ENCODE measurements around the gene TUSC2.
"Not testable (repeated sequence)": the region's sequence is repeated elsewhere in the genome, so short reads cannot be mapped to it uniquely, and the experiment has no call there.

Gene TUSC2

DNA sequence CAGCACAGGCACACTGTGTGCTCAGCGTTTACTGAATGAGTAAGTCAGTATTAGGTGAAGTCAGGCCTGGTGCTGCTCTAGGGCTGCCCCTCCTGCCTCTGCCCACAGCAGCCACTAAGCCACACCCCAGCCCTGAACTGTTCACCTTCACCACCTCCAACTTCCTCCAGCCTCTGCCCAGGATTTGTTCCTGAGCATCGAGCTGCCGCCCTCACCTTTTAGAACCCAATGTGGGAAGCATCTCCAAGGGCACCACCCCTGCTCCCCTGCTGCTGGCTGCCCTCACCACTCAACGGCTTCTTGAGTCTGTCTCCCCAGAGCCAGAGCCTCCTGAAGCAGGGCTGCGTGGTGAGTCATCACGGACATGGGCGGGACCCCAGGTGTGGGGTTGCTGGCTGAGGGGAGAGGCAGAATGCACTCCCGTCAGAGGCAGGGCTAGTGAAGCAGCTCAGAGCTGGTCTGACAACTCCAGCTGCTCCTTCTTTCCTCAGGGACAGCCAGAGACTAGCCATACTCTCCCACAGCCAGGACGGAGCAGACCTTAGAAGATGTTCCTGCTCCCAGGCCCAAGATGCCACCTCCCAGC, 11.3 kb downstream of the TUSC2 start:
- no peak for DNase-seq

DNA sequence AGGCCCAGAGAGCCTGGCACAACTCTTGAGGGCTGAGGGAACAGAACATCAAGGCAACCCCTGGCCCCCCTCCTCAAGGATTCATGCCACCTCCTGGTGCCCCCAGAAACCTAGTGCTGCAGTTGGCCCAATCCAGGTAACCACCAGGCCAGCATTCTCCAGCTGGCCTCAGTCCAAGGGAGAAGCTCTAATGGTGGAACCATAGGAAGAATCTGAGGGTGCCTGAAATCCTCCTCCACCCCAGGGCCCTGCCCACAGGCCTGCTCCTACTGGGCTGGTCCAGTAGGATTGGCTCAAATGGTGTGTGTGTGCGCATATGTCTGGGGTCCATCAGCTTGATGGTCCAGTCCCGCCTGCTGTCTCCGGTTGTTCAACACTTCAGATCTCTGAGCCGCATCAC, 13.2 kb downstream of the TUSC2 start:
- no peak for DNase-seq

DNA sequence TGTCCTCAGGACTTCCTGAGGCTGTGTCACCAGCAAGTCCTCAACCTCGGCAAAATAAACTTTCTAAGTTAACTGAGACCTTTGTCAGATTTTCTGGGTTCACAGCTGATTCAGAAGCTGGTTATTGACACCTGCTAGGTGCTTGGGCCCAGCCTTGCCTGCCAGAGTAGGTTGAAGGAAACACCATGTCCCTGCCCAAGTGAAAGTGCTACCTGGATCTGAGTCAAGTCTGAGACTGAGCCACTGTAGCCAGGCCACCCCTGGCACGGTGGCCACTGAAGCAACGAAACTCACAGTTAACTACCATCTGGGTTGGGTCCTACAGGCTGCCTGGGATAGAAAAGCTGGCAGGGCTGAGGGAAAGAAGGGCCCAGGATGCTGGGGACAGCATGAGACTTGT, 13.7 kb downstream of the TUSC2 start:
- DNase-seq = no peak

DNA sequence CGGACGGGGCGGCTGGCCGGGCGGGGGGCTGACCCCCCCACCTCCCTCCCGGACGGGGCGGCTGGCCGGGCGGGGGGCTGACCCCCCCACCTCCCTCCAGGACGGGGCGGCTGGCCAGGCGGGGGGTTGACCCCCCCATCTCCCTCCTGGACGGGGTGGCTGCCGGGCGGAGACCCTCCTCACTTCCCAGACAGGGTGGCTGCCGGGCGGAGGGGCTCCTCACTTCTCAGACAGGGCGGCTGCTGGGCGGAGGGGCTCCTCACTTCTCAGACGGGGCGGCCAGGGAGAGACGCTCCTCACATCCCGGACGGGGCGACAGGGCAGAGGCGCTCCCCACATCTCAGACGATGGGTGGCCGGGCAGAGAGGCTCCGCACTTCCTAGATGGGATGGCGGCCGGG, 16.0 kb downstream of the TUSC2 start:
- not testable (repeated sequence) for DNase-seq

GRCh38 chr3:50304601-50305000, 23.4 kb downstream of the TUSC2 start:
- peak; percentile 5 for DNase-seq

DNA sequence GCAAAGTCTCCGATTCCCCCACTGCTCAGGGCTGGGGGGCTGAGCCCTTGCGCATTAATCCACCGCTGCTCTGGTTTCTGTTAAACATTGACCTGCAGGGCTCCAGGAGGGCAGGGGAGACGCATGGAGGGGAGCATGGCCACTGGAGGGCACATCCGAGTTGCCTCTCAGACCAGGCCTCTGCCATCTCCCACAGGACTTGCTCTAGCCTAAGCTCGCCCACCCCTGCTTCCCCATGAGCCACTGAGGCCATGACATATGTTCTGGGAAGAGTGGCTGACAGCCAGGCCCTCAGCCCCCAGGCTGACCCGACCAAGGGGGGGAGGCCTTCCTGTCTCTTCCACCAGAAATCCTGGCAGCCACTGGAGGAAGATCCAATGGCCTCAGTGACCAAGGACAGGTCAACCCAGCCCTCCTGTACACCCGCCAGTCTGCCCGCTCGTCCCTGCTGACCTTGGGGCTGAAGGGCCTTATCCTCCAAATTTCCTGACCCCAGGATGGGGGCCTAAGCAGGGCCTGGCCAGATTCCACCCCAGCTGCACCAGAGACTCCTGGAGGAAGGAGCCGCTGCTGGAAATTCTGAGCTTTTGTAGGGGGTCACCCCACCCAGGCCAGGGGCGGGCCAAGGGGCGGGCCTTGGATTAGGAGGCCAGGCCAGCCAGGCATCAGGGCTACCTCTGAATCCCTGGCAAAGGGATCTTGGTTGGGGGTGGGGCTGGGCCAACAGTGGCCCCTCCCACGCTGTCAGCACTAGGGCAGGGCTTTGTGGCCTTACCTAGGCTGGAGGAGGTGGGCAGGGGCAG, 24.8 kb downstream of the TUSC2 start, which contains the start of gene HYAL1:
TSS of gene HYAL1 (minus strand) at position 562 of the 803 bp plus-strand sequence. CDS start 618 bp downstream, outside the sequence.
- no peak for DNase-seq

DNA sequence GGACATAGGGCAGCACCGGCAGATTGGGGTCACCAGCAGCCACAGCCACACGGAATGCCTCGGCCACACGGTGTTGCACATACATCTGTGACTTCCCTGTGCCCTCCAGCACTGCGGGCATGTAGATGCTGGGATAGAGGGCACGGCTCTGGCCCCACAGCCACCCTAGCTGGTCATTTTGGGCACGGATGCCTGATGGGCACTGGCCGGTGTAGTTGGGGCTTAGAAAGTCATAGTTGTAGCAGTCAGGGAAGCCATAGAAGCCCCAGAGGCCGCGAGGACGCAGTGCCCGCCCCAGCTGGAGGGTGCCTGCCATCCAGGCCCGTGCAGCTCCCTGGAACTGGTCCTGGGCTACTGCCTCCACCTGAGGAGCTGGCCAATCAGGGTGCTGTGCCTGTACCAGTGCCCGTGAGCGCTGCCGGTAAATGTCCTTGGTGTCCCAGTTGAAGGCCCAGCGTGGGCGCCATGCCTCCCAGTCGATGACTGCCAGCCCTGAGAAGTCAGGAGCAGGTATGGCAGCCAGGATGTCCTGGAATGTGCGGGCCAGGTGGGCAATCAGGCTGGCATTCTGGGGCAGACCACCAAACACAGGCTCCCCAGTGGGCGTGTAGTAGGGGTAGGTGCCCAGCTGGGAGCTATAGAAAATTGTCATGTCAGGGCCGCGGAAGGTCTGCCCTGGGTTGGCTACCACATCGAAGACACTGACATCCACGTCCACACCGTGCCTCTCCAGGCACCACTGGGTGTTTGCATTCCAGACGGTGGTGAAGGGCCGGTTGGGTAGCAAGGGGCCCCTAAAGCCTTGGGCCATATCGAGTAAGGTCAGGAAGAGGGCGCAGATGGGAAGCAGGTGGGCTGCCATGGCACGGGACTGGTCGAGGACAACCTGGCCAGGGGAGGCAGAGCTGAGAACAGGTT, 25.7 kb downstream of the TUSC2 start:
- no peak for DNase-seq

- no peak for DNase-seq
Observed at GRCh38 chr3:50300681-50301254, 27.3 kb downstream of the TUSC2 start.

DNA sequence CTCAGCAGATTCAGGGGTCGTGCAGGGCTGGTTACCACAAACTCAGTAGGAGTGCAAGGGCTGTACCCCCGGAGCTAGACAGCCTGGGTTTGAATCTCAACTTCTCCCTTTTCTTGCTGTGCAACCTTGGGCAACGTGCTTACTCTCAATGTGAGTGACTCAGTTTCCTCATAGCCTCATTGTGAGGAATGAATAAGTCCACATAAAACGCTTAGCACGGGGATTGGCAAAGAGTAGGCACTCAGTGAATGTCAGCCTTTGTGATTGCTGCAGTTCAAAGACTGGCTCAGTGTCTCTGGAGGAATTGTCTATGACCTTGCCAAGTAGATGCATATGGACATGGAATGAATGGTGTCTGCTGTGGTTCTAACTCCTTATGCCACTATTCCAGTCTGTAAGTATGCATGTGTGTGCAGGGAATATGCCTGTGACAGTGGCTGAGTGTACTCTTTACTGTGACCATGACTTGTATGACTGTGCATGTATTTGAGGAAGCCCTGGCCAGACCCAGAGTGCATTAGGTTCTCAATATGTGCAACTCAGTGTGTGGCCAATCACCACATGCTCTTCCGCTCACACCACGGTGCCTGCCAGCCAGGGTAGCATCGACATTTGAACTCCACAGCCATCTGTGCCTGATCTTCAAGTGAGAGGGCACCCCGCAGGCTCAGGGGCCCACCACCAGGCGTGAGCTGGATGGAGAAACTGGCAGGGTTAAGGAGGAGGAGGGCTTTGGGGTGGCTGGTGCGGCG, 27.9 kb downstream of the TUSC2 start:
- peak; percentile 82 for DNase-seq

GRCh38 chr3:50299638-50299928, 28.4 kb downstream of the TUSC2 start:
- DNase-seq = no peak

DNA sequence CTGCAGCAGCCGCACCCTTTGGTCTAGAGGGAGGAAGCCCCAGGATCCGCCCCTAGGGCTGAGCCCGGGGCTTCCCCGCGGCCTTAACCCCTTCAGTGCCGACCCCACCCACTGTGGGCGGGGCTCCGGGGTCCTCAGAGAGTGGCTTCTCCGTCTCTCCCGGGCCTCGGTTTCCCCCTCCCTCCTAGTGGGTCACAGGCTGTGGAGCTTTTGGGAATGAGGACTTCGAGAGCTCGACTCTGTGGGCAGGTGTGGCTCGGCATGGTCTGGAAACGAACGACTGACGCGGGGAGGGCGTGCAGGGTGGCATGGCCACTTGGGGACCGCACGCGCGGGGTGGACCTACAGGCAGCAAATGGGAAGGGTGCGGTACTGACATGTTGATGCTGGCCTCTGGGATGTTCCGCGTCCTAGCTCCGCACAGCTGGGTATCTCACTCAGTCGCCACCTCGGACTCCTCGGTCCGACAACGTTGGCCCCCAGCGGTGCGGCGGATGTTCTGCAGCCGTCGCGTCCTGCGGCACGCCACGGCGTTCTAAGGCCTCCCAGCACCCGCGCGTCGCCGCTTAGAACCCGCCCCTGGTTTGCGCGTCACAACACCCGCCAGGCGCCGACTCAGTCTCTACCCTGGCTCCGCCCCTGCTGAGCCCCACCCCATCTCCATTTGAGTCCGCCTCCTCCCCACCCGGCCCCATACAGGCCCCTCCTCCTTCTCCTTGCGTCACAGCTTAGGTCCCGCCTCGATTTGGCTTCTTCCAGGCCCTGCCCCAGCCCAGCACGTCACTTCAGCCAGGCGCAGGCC, 29.0 kb downstream of the TUSC2 start, which contains the start of the genes HYAL3 and NAA80:
TSS of gene HYAL3 (minus strand) at position 570 of the 802 bp plus-strand sequence. CDS start 3,803 bp downstream, outside the sequence.
TSS of gene NAA80 (minus strand) at position 570 of the 802 bp plus-strand sequence. CDS start 1,942 bp downstream, outside the sequence.
- DNase-seq = peak; percentile 100

DNA sequence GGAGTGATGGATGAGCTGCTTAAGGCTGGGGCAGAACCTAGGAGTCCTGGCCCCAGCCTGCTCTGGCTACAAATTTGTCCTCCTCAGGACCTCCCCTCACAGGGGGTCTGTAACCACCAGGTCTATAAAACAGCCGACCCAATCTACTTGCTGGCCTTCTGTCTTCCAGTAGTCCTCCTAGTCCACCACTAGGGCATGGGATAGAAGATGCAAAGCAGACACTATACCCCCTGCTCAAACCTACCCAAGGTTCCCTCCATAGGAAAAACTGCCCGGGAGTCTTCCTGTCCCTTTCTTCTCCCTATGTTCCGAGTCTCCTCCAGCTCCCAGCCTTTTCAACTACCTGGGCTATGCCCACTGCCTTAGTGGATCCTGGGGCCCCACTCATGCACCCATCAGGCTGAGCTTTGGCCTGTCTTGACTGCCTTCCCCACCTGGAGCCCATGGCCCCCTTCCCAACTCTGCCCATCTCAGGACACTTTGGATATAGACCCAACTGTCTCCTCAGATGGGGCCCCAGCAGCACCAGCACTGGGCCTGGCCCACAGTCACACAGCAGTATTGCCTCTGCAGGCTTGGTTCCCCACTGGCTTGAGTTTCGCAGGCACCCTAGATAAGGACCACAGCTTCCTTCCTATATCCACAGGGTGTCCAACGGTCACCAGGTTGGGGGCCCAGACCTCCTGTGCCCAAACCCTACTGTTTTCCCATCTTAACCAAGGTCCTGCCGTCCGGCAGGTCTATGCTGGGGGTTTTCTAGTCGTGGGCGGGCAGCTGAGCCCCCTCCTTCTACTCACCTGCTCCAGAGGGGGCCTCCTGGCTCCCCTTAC, 29.9 kb downstream of the TUSC2 start:
- no peak for DNase-seq

GRCh38 chr3:50297384-50297775, 30.6 kb downstream of the TUSC2 start:
- DNase-seq = no peak

- DNase-seq = no peak
Observed at GRCh38 chr3:50296721-50297383, 31.2 kb downstream of the TUSC2 start.

- DNase-seq = no peak
Observed at GRCh38 chr3:50295553-50296431, 32.2 kb downstream of the TUSC2 start.

DNA sequence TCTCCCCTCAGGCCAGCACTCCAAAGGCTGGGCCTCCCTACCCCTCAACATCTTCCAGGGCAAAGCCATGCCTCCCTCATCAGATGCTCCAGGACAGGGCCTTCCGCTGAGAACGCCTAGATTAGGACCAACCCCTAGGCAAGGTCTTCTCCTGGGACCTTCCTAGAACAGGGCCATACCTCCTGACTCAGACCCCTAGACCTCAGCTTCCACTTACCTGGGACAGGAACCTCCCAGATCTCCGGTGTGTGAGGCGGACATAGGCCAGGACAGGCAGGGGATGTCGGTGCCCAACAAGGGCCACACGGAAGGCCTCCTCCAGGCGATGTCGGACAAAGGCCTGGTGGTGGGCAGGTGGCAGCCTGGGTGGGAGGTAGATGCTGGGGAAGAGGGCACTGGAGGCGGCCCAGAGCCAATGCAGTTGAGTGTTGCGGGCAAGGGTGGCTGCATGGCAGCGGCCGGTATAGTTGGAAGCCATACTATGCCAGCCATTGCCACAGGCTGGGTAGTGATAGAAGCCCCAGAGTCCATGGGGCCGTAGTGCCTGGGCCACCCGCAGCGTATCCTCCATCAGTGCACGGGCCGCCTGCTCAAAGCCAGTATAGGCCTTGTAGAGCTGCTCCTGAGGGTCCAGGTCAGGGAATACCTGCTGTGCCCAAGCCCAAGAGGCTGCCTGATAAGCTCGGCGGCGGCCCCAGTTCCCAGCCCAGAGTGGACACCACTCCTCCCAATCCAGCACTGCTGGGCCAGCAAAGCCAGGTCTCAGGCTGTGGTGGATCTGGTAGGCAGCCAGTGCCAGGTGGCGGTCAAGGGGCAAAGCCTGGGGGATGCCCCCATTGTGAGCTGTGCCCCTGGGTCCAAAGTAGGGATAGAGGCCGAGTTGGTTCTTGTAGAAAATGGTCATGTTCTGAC, 33.3 kb downstream of the TUSC2 start:
- no peak for DNase-seq

DNA sequence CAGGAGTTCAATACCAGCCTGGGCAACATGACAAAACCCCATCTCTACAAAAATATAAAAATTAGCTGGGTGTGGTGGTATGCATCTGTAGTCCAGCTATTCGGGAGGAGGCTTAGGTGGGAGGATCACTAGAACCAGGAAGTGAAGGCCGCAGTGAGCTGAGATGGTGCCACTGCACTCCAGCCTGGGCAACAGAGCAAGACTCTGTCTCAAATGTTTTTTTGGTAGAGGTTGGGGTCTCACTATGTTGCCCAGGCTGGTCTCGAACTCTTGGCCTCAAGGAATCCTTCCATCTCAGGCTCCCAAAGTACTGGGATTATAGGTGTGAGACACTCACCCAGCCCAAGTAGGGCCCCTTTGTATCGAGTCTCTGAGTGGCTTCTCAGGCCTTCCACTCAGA, 33.9 kb downstream of the TUSC2 start:
- no peak for DNase-seq
